SK-N-MC (cell line): ENCODE results near the gene LTB.

ENCODE experiments used
- EZH2 ChIP-seq: fragments of 200-600 bp; sonication (generic); IDR thresholded peaks from one replicate; pipeline ENCODE4 v1.6.1; 2017; ENCODE audit warnings: antibody characterized with exemption
- POLR2AphosphoS5 ChIP-seq: IDR thresholded peaks from 2 replicates; pipeline ENCODE4 v1.6.1; 2012; ENCODE audit warnings: mild to moderate bottlenecking, low read depth, low read length, borderline replicate concordance

GRCh38 chr6:31617010-31617409 is 34.8 kb upstream of the LTB start:
- TF ChIP-seq EZH2 (no peak), POLR2AphosphoS5 (no peak)
